GM13977 (cell line): ENCODE results near the gene SPOPL.

Experiments used
- DNase-seq: peaks from one replicate; pipeline ENCODE4 v3.0.0; 2012; ENCODE audit warnings: low spot score
- in situ Hi-C: fragments of 300-500 bp; cut with MboI; formaldehyde crosslinking; loops from one replicate; pipeline ENCODE4 v1.12.0; 2022; ENCODE audit warnings: low sequenced_read_pairs, low pct_unique_long_range_greater_than_20kb, mixed read lengths, inconsistent platforms; ENCODE audit not compliant: unreplicated experiment
- TF ChIP-seq, protein P1 (sequence below): IDR thresholded peaks from 2 replicates; pipeline ENCODE4 v1.5.1; 2012; ENCODE audit warnings: mild to moderate bottlenecking, control low read depth; ENCODE audit not compliant: insufficient read depth; ENCODE audit errors: extremely low read depth, missing control alignments

SPOPL gene

DNA sequence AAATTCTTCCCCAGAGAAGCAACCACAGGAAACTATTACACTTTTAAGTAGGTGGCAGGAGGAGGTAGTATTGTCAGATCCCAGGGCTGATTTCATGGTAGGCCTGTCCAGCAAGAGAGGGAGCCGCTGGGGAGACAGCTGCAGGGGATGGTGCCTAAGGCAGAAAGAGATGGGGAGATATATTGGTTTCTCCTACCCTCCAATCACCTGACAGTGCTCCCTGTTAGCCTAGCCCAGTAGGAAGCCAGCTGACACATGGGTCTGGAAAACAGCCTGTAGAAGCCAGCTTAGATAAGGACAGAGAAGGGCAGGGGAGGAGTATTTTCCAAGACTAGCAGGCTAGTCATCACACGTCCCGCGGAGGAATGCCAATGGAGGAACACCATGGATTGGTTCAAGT lies 8.2 kb upstream of the SPOPL start:
- TF ChIP-seq, protein P1, sequence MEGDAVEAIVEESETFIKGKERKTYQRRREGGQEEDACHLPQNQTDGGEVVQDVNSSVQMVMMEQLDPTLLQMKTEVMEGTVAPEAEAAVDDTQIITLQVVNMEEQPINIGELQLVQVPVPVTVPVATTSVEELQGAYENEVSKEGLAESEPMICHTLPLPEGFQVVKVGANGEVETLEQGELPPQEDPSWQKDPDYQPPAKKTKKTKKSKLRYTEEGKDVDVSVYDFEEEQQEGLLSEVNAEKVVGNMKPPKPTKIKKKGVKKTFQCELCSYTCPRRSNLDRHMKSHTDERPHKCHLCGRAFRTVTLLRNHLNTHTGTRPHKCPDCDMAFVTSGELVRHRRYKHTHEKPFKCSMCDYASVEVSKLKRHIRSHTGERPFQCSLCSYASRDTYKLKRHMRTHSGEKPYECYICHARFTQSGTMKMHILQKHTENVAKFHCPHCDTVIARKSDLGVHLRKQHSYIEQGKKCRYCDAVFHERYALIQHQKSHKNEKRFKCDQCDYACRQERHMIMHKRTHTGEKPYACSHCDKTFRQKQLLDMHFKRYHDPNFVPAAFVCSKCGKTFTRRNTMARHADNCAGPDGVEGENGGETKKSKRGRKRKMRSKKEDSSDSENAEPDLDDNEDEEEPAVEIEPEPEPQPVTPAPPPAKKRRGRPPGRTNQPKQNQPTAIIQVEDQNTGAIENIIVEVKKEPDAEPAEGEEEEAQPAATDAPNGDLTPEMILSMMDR: no peak

DNA sequence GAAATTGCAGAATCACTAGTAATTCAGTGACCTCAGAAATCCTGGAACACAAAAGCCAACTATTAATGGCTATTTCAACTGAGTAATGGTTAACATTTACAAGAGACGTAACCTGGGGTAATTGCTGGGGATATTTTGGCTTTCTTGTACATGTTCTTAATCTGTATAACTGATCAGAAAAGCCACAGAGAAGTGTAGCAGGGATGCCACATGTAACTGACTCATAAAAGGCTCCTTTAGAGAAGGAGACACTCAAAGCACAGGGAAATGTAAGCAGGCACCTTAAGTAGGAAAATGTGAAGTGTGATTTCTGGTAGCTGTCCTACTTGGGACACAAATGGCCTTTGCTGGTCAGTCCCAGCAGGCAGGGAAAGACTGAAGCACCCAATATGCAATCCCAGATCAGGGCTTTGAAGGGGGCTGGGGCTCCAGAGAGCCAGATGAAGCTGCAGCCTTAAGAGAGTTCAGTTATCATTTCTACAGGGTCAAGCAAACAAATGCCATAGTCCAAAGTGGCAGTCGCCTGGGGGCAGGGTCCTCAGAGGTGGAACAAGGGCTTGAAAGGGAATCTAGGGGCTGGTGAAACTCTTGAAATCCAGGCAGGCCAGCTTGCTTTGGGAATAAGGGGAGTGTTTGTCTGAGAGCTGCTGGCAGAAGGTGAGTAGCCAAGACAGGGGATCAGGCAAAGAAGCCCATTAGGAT lies 7.2 kb upstream of the SPOPL start:
- TF ChIP-seq, protein P1: no peak
- in situ Hi-C loops: no loop called here

More for the DNA sequence above, 8.2 kb upstream of the SPOPL start:
- no peak for DNase-seq
- in situ Hi-C loops: no loop called here

DNA sequence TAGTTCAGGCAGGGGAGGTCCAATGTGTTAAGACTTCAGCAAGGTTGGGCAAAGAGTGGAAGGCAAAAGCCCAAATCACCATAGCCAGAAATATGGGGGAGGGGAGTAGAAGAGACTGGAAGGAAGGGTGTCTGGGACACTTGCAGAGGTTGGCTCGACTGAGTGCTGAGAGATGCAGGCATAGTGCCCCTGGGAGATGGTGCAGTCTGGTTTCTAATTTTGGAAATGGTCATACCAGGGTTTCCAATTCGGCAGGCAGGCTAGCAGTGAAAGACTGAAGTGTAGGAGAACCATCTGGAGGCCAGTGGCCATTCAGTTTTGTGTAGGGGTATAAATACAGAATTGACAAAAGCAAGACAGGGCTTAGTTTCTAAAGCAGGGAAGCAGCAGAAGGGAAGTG lies 6.2 kb upstream of the SPOPL start:
- TF ChIP-seq, protein P1: no peak
- in situ Hi-C loops: no loop called here
- DNase-seq: no peak

More for the DNA sequence above, 7.2 kb upstream of the SPOPL start:
- DNase-seq: no peak

DNA sequence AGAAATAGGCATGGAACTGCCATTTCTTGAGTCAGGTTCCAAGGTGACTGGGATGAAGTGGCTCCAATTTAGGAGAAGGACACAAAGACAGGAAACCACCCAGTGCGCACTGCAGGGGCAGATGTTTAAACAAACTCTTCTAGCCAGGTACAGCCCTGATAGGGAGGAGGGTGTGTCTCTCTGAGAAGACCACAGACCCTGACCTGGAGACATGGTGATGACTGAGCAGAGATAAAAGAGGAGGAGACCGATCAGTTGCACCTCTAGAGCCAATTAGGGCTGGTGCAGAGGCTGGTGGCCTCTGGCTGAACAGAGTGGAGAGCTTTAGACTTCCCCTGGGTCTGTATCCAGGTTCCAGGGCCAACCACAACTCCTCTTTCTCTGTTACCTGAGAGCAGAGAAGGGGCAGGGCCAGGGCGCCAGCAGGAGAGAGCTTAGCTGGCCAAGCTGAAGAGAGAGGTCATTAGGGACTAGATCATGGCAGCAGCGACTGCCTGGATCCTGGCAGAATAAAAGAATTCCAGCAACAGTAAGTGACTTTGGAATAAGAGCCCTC lies 5.4 kb upstream of the SPOPL start:
- in situ Hi-C loops: no loop called here
- TF ChIP-seq, protein P1: no peak
- no peak for DNase-seq

DNA sequence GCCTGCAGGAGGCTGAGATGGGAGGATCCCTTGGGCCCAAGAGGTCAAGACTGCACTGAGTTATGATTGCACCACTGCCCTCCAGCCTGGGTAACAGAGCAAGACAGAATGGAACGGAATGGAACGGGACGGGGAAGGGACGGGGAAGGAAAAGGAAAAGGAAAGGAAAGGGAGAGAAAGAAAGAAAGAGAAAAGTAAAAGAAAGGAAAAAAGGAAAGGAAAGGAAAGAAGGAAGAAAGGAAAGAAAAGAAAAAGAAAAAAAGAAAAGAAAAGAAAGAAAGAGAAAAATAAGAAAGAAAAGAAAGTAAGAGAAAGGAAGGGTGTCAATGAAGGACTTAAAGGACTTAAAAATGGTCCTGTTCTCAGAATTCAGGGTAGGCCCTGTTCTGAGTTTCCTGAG lies 4.3 kb upstream of the SPOPL start:
- DNase-seq: no peak
- TF ChIP-seq, protein P1: no peak
- in situ Hi-C loops: no loop called here

DNA sequence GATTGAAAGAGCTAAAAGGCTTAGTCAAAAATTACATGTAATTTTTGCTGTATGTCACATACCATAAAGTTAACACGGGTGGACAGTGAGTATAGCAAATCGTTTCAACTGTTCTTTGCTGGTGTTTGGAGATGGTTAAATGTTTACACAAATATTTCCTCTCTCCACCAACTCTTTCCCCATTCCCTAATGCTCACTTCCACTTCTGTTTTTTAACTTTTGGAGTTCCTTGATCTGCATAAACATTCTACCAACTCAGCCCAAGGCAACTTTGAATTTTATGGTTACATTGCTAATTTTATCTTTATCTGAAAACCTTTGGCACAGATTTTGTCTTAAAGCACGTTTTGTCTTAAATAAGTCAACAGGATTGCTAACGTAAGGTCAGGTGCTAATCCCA lies 1.9 kb upstream of the SPOPL start:
- no peak for DNase-seq
- TF ChIP-seq, protein P1: no peak
- in situ Hi-C loops: no loop called here
